ENCODE results near the gene PRRG4. TPM values are rescaled to one million over a fixed set of nuclear protein-coding genes. Genes with fewer than 3 reads are reported as not detected.

The PRRG4 gene
- total and polyA plus RNA-seq, 2 experiments from 2014 or later, result 1.6 to 1.9 TPM

DNA sequence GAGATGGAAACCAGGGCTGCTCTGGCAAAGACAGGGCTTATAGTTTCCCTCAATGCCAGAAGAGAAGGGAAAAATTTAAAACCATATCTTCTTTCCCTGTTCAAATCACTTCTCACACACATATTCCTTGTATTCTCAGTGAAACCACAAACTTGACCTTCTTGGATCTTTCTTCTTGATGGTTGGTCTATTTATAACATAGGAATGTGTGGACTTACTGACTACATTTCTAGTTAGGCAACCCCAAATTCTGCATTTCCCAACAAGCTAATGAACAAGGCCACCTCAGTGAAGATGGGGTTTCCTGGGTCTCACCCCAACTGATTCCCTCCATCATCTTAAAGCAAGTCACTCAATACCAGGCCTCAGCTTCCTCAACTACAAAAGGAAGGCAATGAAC is 59.1 kb downstream of the PRRG4 start:
- H3K36me3 ChIP-seq (ENCODE audit: insufficient read depth), result no peaks in the 10 kb centered on the region
- Mint-ChIP-seq H3K27ac (no peak overlapping the region), H3K4me3 (no peak overlapping the region), H3K4me1 (peaks cover 24% of the 10 kb centered on the region), H3K36me3 (ENCODE audit: low read depth) (peaks cover 33% of the 10 kb centered on the region), H3K9me3 (peaks cover 37% of the 10 kb centered on the region), H3K27me3 (ENCODE audit: insufficient read depth, low read depth, poor library complexity) (peaks cover 16% of the 10 kb centered on the region)
- ATAC-seq (no peak), DNase-seq (ENCODE audit: low spot score) (no peak)
- peaks cover 10% of the 10 kb centered on the region for H3K79me2 ChIP-seq (replicated peaks; ENCODE audit: insufficient read depth)
- H3K27me3 ChIP-seq (ENCODE audit: insufficient read depth), result no peaks in the 10 kb centered on the region
- peaks cover 4% of the 10 kb centered on the region; the same call in 1 of the 2 replicates for H3K9me2 ChIP-seq (ENCODE audit: insufficient read depth)
- TF ChIP-seq, protein P1, sequence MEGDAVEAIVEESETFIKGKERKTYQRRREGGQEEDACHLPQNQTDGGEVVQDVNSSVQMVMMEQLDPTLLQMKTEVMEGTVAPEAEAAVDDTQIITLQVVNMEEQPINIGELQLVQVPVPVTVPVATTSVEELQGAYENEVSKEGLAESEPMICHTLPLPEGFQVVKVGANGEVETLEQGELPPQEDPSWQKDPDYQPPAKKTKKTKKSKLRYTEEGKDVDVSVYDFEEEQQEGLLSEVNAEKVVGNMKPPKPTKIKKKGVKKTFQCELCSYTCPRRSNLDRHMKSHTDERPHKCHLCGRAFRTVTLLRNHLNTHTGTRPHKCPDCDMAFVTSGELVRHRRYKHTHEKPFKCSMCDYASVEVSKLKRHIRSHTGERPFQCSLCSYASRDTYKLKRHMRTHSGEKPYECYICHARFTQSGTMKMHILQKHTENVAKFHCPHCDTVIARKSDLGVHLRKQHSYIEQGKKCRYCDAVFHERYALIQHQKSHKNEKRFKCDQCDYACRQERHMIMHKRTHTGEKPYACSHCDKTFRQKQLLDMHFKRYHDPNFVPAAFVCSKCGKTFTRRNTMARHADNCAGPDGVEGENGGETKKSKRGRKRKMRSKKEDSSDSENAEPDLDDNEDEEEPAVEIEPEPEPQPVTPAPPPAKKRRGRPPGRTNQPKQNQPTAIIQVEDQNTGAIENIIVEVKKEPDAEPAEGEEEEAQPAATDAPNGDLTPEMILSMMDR (conservative IDR thresholded peaks at IDR 0.05; ENCODE audit: low read depth in 2 of 2), result no peak
- TF ChIP-seq ZNF114 (CRISPR knock-in tag; IDR thresholded peaks at IDR 0.05), result no peak
- TF ChIP-seq, protein P2, sequence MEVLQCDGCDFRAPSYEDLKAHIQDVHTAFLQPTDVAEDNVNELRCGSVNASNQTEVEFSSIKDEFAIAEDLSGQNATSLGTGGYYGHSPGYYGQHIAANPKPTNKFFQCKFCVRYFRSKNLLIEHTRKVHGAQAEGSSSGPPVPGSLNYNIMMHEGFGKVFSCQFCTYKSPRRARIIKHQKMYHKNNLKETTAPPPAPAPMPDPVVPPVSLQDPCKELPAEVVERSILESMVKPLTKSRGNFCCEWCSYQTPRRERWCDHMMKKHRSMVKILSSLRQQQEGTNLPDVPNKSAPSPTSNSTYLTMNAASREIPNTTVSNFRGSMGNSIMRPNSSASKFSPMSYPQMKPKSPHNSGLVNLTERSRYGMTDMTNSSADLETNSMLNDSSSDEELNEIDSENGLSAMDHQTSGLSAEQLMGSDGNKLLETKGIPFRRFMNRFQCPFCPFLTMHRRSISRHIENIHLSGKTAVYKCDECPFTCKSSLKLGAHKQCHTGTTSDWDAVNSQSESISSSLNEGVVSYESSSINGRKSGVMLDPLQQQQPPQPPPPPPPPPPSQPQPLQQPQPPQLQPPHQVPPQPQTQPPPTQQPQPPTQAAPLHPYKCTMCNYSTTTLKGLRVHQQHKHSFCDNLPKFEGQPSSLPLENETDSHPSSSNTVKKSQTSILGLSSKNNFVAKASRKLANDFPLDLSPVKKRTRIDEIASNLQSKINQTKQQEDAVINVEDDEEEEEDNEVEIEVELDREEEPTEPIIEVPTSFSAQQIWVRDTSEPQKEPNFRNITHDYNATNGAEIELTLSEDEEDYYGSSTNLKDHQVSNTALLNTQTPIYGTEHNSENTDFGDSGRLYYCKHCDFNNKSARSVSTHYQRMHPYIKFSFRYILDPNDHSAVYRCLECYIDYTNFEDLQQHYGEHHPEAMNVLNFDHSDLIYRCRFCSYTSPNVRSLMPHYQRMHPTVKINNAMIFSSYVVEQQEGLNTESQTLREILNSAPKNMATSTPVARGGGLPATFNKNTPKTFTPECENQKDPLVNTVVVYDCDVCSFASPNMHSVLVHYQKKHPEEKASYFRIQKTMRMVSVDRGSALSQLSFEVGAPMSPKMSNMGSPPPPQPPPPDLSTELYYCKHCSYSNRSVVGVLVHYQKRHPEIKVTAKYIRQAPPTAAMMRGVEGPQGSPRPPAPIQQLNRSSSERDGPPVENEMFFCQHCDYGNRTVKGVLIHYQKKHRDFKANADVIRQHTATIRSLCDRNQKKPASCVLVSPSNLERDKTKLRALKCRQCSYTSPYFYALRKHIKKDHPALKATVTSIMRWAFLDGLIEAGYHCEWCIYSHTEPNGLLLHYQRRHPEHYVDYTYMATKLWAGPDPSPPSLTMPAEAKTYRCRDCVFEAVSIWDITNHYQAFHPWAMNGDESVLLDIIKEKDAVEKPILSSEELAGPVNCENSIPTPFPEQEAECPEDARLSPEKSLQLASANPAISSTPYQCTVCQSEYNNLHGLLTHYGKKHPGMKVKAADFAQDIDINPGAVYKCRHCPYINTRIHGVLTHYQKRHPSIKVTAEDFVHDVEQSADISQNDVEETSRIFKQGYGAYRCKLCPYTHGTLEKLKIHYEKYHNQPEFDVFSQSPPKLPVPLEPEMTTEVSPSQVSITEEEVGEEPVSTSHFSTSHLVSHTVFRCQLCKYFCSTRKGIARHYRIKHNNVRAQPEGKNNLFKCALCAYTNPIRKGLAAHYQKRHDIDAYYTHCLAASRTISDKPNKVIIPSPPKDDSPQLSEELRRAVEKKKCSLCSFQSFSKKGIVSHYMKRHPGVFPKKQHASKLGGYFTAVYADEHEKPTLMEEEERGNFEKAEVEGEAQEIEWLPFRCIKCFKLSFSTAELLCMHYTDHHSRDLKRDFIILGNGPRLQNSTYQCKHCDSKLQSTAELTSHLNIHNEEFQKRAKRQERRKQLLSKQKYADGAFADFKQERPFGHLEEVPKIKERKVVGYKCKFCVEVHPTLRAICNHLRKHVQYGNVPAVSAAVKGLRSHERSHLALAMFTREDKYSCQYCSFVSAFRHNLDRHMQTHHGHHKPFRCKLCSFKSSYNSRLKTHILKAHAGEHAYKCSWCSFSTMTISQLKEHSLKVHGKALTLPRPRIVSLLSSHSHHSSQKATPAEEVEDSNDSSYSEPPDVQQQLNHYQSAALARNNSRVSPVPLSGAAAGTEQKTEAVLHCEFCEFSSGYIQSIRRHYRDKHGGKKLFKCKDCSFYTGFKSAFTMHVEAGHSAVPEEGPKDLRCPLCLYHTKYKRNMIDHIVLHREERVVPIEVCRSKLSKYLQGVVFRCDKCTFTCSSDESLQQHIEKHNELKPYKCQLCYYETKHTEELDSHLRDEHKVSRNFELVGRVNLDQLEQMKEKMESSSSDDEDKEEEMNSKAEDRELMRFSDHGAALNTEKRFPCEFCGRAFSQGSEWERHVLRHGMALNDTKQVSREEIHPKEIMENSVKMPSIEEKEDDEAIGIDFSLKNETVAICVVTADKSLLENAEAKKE (CRISPR knock-in tag; IDR thresholded peaks at IDR 0.05), result no peak
- TF ChIP-seq NANOG (IDR thresholded peaks at IDR 0.05; ENCODE audit: borderline replicate concordance), result no peak
- TF ChIP-seq CREB1 (CRISPR knock-in tag; IDR thresholded peaks at IDR 0.05; ENCODE audit: low read depth), result no peak
- TF ChIP-seq POLR2AphosphoS5 (IDR thresholded peaks at IDR 0.05; ENCODE audit: low read depth), result no peak
- no peak for TF ChIP-seq JUNB (IDR thresholded peaks at IDR 0.05; ENCODE audit: unreplicated experiment)
- TF ChIP-seq, protein P3, sequence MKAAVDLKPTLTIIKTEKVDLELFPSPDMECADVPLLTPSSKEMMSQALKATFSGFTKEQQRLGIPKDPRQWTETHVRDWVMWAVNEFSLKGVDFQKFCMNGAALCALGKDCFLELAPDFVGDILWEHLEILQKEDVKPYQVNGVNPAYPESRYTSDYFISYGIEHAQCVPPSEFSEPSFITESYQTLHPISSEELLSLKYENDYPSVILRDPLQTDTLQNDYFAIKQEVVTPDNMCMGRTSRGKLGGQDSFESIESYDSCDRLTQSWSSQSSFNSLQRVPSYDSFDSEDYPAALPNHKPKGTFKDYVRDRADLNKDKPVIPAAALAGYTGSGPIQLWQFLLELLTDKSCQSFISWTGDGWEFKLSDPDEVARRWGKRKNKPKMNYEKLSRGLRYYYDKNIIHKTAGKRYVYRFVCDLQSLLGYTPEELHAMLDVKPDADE (IDR thresholded peaks at IDR 0.05), result no peak
- TF ChIP-seq, protein P4, sequence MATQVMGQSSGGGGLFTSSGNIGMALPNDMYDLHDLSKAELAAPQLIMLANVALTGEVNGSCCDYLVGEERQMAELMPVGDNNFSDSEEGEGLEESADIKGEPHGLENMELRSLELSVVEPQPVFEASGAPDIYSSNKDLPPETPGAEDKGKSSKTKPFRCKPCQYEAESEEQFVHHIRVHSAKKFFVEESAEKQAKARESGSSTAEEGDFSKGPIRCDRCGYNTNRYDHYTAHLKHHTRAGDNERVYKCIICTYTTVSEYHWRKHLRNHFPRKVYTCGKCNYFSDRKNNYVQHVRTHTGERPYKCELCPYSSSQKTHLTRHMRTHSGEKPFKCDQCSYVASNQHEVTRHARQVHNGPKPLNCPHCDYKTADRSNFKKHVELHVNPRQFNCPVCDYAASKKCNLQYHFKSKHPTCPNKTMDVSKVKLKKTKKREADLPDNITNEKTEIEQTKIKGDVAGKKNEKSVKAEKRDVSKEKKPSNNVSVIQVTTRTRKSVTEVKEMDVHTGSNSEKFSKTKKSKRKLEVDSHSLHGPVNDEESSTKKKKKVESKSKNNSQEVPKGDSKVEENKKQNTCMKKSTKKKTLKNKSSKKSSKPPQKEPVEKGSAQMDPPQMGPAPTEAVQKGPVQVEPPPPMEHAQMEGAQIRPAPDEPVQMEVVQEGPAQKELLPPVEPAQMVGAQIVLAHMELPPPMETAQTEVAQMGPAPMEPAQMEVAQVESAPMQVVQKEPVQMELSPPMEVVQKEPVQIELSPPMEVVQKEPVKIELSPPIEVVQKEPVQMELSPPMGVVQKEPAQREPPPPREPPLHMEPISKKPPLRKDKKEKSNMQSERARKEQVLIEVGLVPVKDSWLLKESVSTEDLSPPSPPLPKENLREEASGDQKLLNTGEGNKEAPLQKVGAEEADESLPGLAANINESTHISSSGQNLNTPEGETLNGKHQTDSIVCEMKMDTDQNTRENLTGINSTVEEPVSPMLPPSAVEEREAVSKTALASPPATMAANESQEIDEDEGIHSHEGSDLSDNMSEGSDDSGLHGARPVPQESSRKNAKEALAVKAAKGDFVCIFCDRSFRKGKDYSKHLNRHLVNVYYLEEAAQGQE (IDR thresholded peaks at IDR 0.05; ENCODE audit: unreplicated experiment), result no peak
- no peak for TF ChIP-seq EZH2 (IDR thresholded peaks at IDR 0.05; ENCODE audit: low read depth, unreplicated experiment)
- TF ChIP-seq EZH2phosphoT487 (IDR thresholded peaks at IDR 0.05; ENCODE audit: unreplicated experiment), result no peak
- TF ChIP-seq STAT1 (IDR thresholded peaks at IDR 0.05; ENCODE audit: unreplicated experiment), result no peak
- TF ChIP-seq ZNF331 (CRISPR knock-in tag; IDR thresholded peaks at IDR 0.05; ENCODE audit: low read depth), result no peak
- peaks cover 26% of the 10 kb centered on the region for H3K4me1 ChIP-seq (ENCODE audit: insufficient read depth)
- H3K4me2 ChIP-seq, result no peak overlapping the region
- H3K4me3 ChIP-seq, result no peak overlapping the region
- 0 out of 2 replicates have a peak, but pooled peaks cover 11% of the 10 kb centered on the region for H3F3A ChIP-seq (replicated peaks; ENCODE audit: low read depth)
- H2AFZ ChIP-seq, result no peak overlapping the region
- H4K20me1 ChIP-seq (replicated peaks; ENCODE audit: insufficient read depth), result no peaks in the 10 kb centered on the region
- no peak overlapping the region for H3K27ac ChIP-seq (ENCODE audit: low read depth)
